A673 (cell line): ENCODE measurements around the gene CBFA2T3. TPM values are rescaled to one million over a fixed set of nuclear protein-coding genes. Genes with fewer than 3 reads are reported as not detected.

Experiments
- BruUV-seq: library from RNA; stranded (reverse); fragments of 400-500 nt; replicated peaks from 2 replicates; lab custom pipeline; 2021; lab: Mats Ljungman, UMichigan
- CTCF ChIA-PET: fragments of 300-600 bp; sonication (Branson Sonifier 250); formaldehyde crosslinking; loops from one replicate; lab custom pipeline; 2022; ENCODE audit warnings: antibody characterized with exemption; lab: Charles Lee
- POLR2A ChIA-PET: fragments of 300-600 bp; sonication (Branson Sonifier 250); formaldehyde crosslinking; loops from one replicate; lab custom pipeline; 2022; ENCODE audit warnings: antibody characterized with exemption; ENCODE audit not compliant: low non-redundant PET; lab: Charles Lee
- DNase-seq: peaks from one replicate; pipeline ENCODE4 v3.0.0-alpha.2; 2015; ENCODE audit warnings: low spot score
- H3K27ac ChIP-seq: fragments of 200-600 bp; sonication (generic); 2 replicates; pipeline ENCODE4 v1.5.1; 2016; ENCODE audit warnings: mixed run types, low read depth, mild to moderate bottlenecking, mixed read lengths, antibody characterized with exemption, low read length; ENCODE audit not compliant: poor library complexity, severe bottlenecking
- H3K27me3 ChIP-seq: fragments of 200-600 bp; sonication (generic); replicated peaks from 2 replicates; pipeline ENCODE4 v1.6.1; 2017; ENCODE audit warnings: mixed run types, low read depth, mild to moderate bottlenecking, mixed read lengths, antibody characterized with exemption, low read length; ENCODE audit not compliant: insufficient read depth, poor library complexity
- H3K36me3 ChIP-seq: fragments of 200-600 bp; sonication (generic); 2 replicates; pipeline ENCODE4 v1.6.1; 2016; ENCODE audit warnings: mixed run types, mild to moderate bottlenecking, mixed read lengths, antibody characterized with exemption, low read length; ENCODE audit not compliant: insufficient read depth, poor library complexity, severe bottlenecking
- H3K4me1 ChIP-seq: fragments of 200-600 bp; sonication (generic); 2 replicates; pipeline ENCODE4 v1.6.1; 2017; ENCODE audit warnings: mixed run types, mild to moderate bottlenecking, mixed read lengths, antibody characterized with exemption, low read length; ENCODE audit not compliant: insufficient read depth, poor library complexity, severe bottlenecking
- H3K4me3 ChIP-seq: fragments of 200-600 bp; sonication (generic); 2 replicates; pipeline ENCODE4 v1.5.1; 2016; ENCODE audit warnings: low read depth, mixed run types, mild to moderate bottlenecking, mixed read lengths, low read length; ENCODE audit not compliant: poor library complexity, severe bottlenecking
- H3K9me3 ChIP-seq: fragments of 200-600 bp; sonication (generic); 2 replicates; pipeline ENCODE4 v1.6.1; 2016; ENCODE audit warnings: mixed run types, low read depth, mild to moderate bottlenecking, mixed read lengths, antibody characterized with exemption, low read length; ENCODE audit not compliant: poor library complexity, severe bottlenecking
- CTCF ChIP-seq: fragments of 300-800, 200-600 bp; sonication (generic); conservative IDR thresholded peaks from 2 replicates; pipeline ENCODE4 v1.5.1; 2017; ENCODE audit warnings: low read depth, mild to moderate bottlenecking, antibody characterized with exemption, low read length, moderate library complexity, mixed read lengths
- EZH2 ChIP-seq: fragments of 200-600 bp; sonication (generic); IDR thresholded peaks from 2 replicates; pipeline ENCODE4 v1.6.1; 2017; ENCODE audit warnings: borderline replicate concordance, low read depth, mild to moderate bottlenecking, mixed read lengths, antibody characterized with exemption, low read length; ENCODE audit not compliant: poor library complexity, severe bottlenecking
- intact Hi-C: fragments of 100-400 bp; cut with micrococcal nuclease; formaldehyde crosslinking; loops from one replicate; pipeline ENCODE4 v1.10.0; 2022; ENCODE audit not compliant: unreplicated experiment
- total RNA-seq: library from RNA; stranded (reverse); gene quantifications from 2 replicates; pipeline ENCODE4 v1.2.3, GENCODE V29; 2021

CBFA2T3 gene
- total RNA-seq, 1 experiment from 2014 or later, result 1.7 TPM

GRCh38 chr16:88826070-88826840 lies 150.8 kb downstream of the CBFA2T3 start:
- no peaks in the 10 kb centered on the region for H3K27me3 ChIP-seq
- ChIA-PET CTCF (no interaction called here), POLR2A (no interaction called here)
- no peak for DNase-seq
- H3K27ac ChIP-seq, result no peak overlapping the region
- TF ChIP-seq EZH2 (no peak), CTCF (no peak)
- H3K4me3 ChIP-seq, result no peak overlapping the region
- intact Hi-C loops, result no loop called here
- H3K9me3 ChIP-seq, result no peaks in the 10 kb centered on the region
- no peaks in the 10 kb centered on the region for H3K36me3 ChIP-seq
- no peaks in the 10 kb centered on the region for H3K4me1 ChIP-seq
- no TSS peak for BruUV-seq

GRCh38 chr16:88825146-88825545 lies 151.9 kb downstream of the CBFA2T3 start:
- no peak overlapping the region for H3K27ac ChIP-seq
- DNase-seq, result no peak
- no peaks in the 10 kb centered on the region for H3K4me1 ChIP-seq
- H3K36me3 ChIP-seq, result no peaks in the 10 kb centered on the region
- no peaks in the 10 kb centered on the region for H3K9me3 ChIP-seq
- no TSS peak for BruUV-seq
- ChIA-PET POLR2A (no interaction called here), CTCF (no interaction called here)
- TF ChIP-seq CTCF (no peak), EZH2 (no peak)
- no peak overlapping the region for H3K4me3 ChIP-seq
- intact Hi-C loops, result no loop called here
- H3K27me3 ChIP-seq, result no peaks in the 10 kb centered on the region

Other genes starting within 250 kb of the CBFA2T3 start
- gene PIEZO1, start 192.0 kb downstream of the CBFA2T3 start, total RNA-seq, result 174 and 182 TPM in 2 replicates
- gene CDT1, start 173.4 kb downstream of the CBFA2T3 start, total RNA-seq, result 103 TPM in 2 replicates
- gene APRT, start 165.3 kb downstream of the CBFA2T3 start, total RNA-seq, result 129 and 134 TPM in 2 replicates
- 54.8 and 60.6 TPM in 2 replicates for gene GALNS, start 120.3 kb downstream of the CBFA2T3 start, total RNA-seq
- 89.9 and 98.6 TPM in 2 replicates for gene TRAPPC2L, start 120.1 kb downstream of the CBFA2T3 start, total RNA-seq
- not detected in 2 replicates for gene PABPN1L, start 110.5 kb downstream of the CBFA2T3 start, total RNA-seq
- gene ACSF3, start 116.6 kb upstream of the CBFA2T3 start, total RNA-seq, result 27.7 and 37.0 TPM in 2 replicates
- gene CDH15, start 194.5 kb upstream of the CBFA2T3 start, total RNA-seq, result 0.13 and 0.24 TPM in 2 replicates
- 0.47 and 1.0 TPM in 2 replicates for gene SLC22A31, start 223.3 kb upstream of the CBFA2T3 start, total RNA-seq
- 11.8 and 14.0 TPM in 2 replicates for gene ZNF778, start 240.5 kb upstream of the CBFA2T3 start, total RNA-seq